Fibroblast of mammary gland (primary cell): ENCODE results near the gene TTLL12.
A peak's percentile ranks its signal among the peaks of the same experiment; 100 is the strongest.

Source experiments
- DNase-seq: peaks from one replicate; pipeline ENCODE4 v3.0.0-alpha.2; 2010; ENCODE audit warnings: low read depth
- H3K4me3 ChIP-seq: 2 replicates; pipeline ENCODE4 v1.5.1; 2011; ENCODE audit warnings: low read depth, mild to moderate bottlenecking, low read length, moderate library complexity; ENCODE audit not compliant: control insufficient read depth
- TF ChIP-seq, protein P1 (sequence below): conservative IDR thresholded peaks from 2 replicates; pipeline ENCODE4 v1.5.1; 2011; ENCODE audit warnings: low read depth, low read length, inconsistent platforms; ENCODE audit not compliant: control insufficient read depth, insufficient read depth

TTLL12 gene

GRCh38 chr22:43188829-43189545 lies 2.1 kb upstream of the TTLL12 start:
- TF ChIP-seq, protein P1, sequence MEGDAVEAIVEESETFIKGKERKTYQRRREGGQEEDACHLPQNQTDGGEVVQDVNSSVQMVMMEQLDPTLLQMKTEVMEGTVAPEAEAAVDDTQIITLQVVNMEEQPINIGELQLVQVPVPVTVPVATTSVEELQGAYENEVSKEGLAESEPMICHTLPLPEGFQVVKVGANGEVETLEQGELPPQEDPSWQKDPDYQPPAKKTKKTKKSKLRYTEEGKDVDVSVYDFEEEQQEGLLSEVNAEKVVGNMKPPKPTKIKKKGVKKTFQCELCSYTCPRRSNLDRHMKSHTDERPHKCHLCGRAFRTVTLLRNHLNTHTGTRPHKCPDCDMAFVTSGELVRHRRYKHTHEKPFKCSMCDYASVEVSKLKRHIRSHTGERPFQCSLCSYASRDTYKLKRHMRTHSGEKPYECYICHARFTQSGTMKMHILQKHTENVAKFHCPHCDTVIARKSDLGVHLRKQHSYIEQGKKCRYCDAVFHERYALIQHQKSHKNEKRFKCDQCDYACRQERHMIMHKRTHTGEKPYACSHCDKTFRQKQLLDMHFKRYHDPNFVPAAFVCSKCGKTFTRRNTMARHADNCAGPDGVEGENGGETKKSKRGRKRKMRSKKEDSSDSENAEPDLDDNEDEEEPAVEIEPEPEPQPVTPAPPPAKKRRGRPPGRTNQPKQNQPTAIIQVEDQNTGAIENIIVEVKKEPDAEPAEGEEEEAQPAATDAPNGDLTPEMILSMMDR: no peak

GRCh38 chr22:43187171-43188099 lies 501 bp upstream of the TTLL12 start:
- TF ChIP-seq, protein P1: peak; percentile 34
- peak; percentile 90 for DNase-seq
- H3K4me3 ChIP-seq: peak overlapping the region; percentile 51

More at GRCh38 chr22:43188829-43189545, 2.1 kb upstream of the TTLL12 start:
- H3K4me3 ChIP-seq: no peak overlapping the region
- DNase-seq: no peak

DNA sequence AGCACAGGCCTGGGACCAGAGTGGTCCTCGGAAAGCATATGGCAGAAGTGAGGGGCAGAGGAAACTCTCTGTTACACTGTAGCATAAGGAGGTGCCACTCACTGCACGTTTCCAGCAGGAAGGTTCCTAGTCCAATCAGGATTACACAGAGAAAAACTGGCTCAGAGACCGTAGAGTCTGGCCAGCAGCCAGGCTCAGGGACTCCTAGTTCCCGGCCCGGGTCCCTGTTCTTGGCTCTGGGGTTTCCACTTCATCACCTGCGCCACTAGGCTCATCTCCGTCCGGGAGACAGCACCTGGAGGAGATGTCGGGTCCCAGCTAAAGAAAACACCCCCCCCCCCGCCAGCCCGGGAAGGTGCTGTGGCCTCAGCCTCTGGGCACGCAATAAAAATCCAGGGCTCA lies 1.1 kb downstream of the TTLL12 start:
- DNase-seq: peak; percentile 37
- peak overlapping the region; percentile 85 for H3K4me3 ChIP-seq
- TF ChIP-seq, protein P1: no peak

GRCh38 chr22:43183496-43184277 lies 3.2 kb downstream of the TTLL12 start:
- no peak overlapping the region for H3K4me3 ChIP-seq
- peak; percentile 61 for DNase-seq
- TF ChIP-seq, protein P1: no peak

GRCh38 chr22:43182726-43183125 lies 4.2 kb downstream of the TTLL12 start:
- TF ChIP-seq, protein P1: no peak
- no peak overlapping the region for H3K4me3 ChIP-seq
- DNase-seq: no peak

- TF ChIP-seq, protein P1: no peak
- DNase-seq: no peak
- H3K4me3 ChIP-seq: no peak overlapping the region
These were observed 4.8 kb downstream of the TTLL12 start for GRCh38 chr22:43182118-43182517.
